Measurements from ENCODE around the gene DNAJC1.
"Not testable (repeated sequence)": the region's sequence is repeated elsewhere in the genome, so short reads cannot be mapped to it uniquely, and the experiment has no call there.

The DNAJC1 gene

GRCh38 chr10:21894648-21895342 is 108.7 kb downstream of the DNAJC1 start:
- no peak for DNase-seq

- DNase-seq: no peak
These were observed 112.1 kb downstream of the DNAJC1 start for GRCh38 chr10:21891439-21891838.

- no peak for DNase-seq
These were observed 113.9 kb downstream of the DNAJC1 start for GRCh38 chr10:21889477-21890275.

GRCh38 chr10:21888959-21889358 is 114.6 kb downstream of the DNAJC1 start:
- DNase-seq: no peak

- DNase-seq: no peak
These were observed 117.6 kb downstream of the DNAJC1 start for GRCh38 chr10:21885940-21886339.

GRCh38 chr10:21873198-21873597 is 130.3 kb downstream of the DNAJC1 start:
- DNase-seq: no peak

GRCh38 chr10:21872771-21873170 is 130.8 kb downstream of the DNAJC1 start:
- not testable (repeated sequence) for DNase-seq

GRCh38 chr10:21870849-21871248 is 132.7 kb downstream of the DNAJC1 start:
- no peak for DNase-seq

- DNase-seq: not testable (repeated sequence)
These were observed 134.4 kb downstream of the DNAJC1 start for GRCh38 chr10:21869087-21869486.

GRCh38 chr10:21860718-21861117 is 142.8 kb downstream of the DNAJC1 start:
- DNase-seq: no peak

- DNase-seq: no peak
These were observed 145.1 kb downstream of the DNAJC1 start for GRCh38 chr10:21858455-21858854.

- DNase-seq: no peak
These were observed 153.9 kb downstream of the DNAJC1 start for GRCh38 chr10:21849607-21850006.

GRCh38 chr10:21843645-21844044 is 159.9 kb downstream of the DNAJC1 start:
- DNase-seq: no peak

- DNase-seq: not testable (repeated sequence)
These were observed 162.3 kb downstream of the DNAJC1 start for GRCh38 chr10:21841273-21841672.

- not testable (repeated sequence) for DNase-seq
These were observed 166.0 kb downstream of the DNAJC1 start for GRCh38 chr10:21837487-21837886.

GRCh38 chr10:21834574-21834973 is 169.0 kb downstream of the DNAJC1 start:
- DNase-seq: not testable (repeated sequence)

GRCh38 chr10:21832821-21833130 is 170.8 kb downstream of the DNAJC1 start:
- DNase-seq: no peak

- no peak for DNase-seq
These were observed 171.3 kb downstream of the DNAJC1 start for GRCh38 chr10:21831986-21832820.

- no peak for DNase-seq
These were observed 173.5 kb downstream of the DNAJC1 start for GRCh38 chr10:21830037-21830436.

- no peak for DNase-seq
These were observed 176.2 kb downstream of the DNAJC1 start for GRCh38 chr10:21827308-21827707.

GRCh38 chr10:21826725-21827124 is 176.8 kb downstream of the DNAJC1 start:
- no peak for DNase-seq

- no peak for DNase-seq
These were observed 178.2 kb downstream of the DNAJC1 start for GRCh38 chr10:21825345-21825744.

- DNase-seq: no peak
These were observed 179.1 kb downstream of the DNAJC1 start for GRCh38 chr10:21824409-21824808.

GRCh38 chr10:21823617-21824016 is 179.9 kb downstream of the DNAJC1 start:
- no peak for DNase-seq
